Caco-2 (cell line): ENCODE data around the gene GPC6. TPM values are rescaled to one million over a fixed set of nuclear protein-coding genes. Genes with fewer than 3 reads are reported as not detected.

ENCODE experiments used
- BruUV-seq: library from RNA; stranded (reverse); fragments of 400-500 nt; replicated peaks from 2 replicates; lab custom pipeline; 2021; lab: Mats Ljungman, UMichigan
- CTCF ChIA-PET: fragments of 300-600 bp; sonication (Branson Sonifier 250); formaldehyde crosslinking; loops from one replicate; lab custom pipeline; 2022; ENCODE audit warnings: antibody characterized with exemption; lab: Charles Lee
- POLR2A ChIA-PET: fragments of 300-600 bp; sonication (Branson Sonifier 250); formaldehyde crosslinking; loops from one replicate; lab custom pipeline; 2022; ENCODE audit warnings: antibody characterized with exemption; lab: Charles Lee
- DNase-seq, 2 experiments: peaks; one replicate each; pipeline versions ENCODE4 v3.0.0 to v3.0.0-alpha.2; 2020 to 2022
- H3K27me3 ChIP-seq: replicated peaks from 2 replicates; pipeline ENCODE4 v1.6.0; 2011; ENCODE audit warnings: low read length; ENCODE audit not compliant: control insufficient read depth, insufficient read depth
- H3K36me3 ChIP-seq: 2 replicates; pipeline ENCODE4 v1.5.1; 2011; ENCODE audit warnings: low read length; ENCODE audit not compliant: control insufficient read depth, insufficient read depth
- H3K4me1 ChIP-seq: fragments of 250-450 bp; sonication (Bioruptor Pico); 2 replicates; pipeline ENCODE4 v1.5.1; 2020; ENCODE audit warnings: mild to moderate bottlenecking
- H3K4me3 ChIP-seq: 2 replicates; pipeline ENCODE4 v1.5.1; 2011; ENCODE audit warnings: low read depth, mild to moderate bottlenecking, control low read depth, low read length
- H3K9me3 ChIP-seq: fragments of 250-450 bp; sonication (Bioruptor Pico); 2 replicates; pipeline ENCODE4 v1.5.1; 2020; ENCODE audit warnings: mild to moderate bottlenecking, moderate library complexity
- H3K27ac Mint-ChIP-seq: one replicate; pipeline ENCODE4 v1.8.0; 2022; ENCODE audit warnings: mixed read lengths; ENCODE audit not compliant: unreplicated experiment
- H3K27me3 Mint-ChIP-seq: one replicate; pipeline ENCODE4 v1.8.0; 2022; ENCODE audit warnings: mixed read lengths; ENCODE audit not compliant: insufficient read depth, unreplicated experiment
- H3K36me3 Mint-ChIP-seq: one replicate; pipeline ENCODE4 v1.8.0; 2022; ENCODE audit warnings: mild to moderate bottlenecking, mixed read lengths; ENCODE audit not compliant: insufficient read depth, unreplicated experiment
- H3K4me1 Mint-ChIP-seq: one replicate; pipeline ENCODE4 v1.8.0; 2022; ENCODE audit warnings: low read depth, mixed read lengths; ENCODE audit not compliant: unreplicated experiment
- H3K4me3 Mint-ChIP-seq: one replicate; pipeline ENCODE4 v1.8.0; 2022; ENCODE audit warnings: mild to moderate bottlenecking, moderate library complexity, mixed read lengths; ENCODE audit not compliant: unreplicated experiment
- H3K9me3 Mint-ChIP-seq: one replicate; pipeline ENCODE4 v1.8.0; 2022; ENCODE audit warnings: mixed read lengths; ENCODE audit not compliant: unreplicated experiment
- CTCF ChIP-seq, 2 experiments: fragments of 200-600 bp in 1 of 2; IDR thresholded peaks; 1 replicate in 1 of 2; 2 replicates in 1 of 2; pipeline versions ENCODE4 v1.5.1 to v1.8.0; 2011 to 2022; ENCODE audit warnings: antibody characterized with exemption in 1 of 2, control low read depth in 1 of 2, inconsistent platforms in 1 of 2, low read depth in 1 of 2, low read length in 1 of 2, mild to moderate bottlenecking in 1 of 2, moderate library complexity in 1 of 2; ENCODE audit not compliant: insufficient read depth in 1 of 2, severe bottlenecking in 1 of 2, unreplicated experiment in 1 of 2
- intact Hi-C: fragments of 100-400 bp; cut with micrococcal nuclease; formaldehyde crosslinking; loops from one replicate; pipeline ENCODE4 v1.10.0; 2022; ENCODE audit not compliant: unreplicated experiment
- total RNA-seq: library from RNA; stranded (reverse); gene quantifications from 2 replicates; pipeline ENCODE4 v1.2.3, GENCODE V29; 2022

The GPC6 gene
- total RNA-seq, 1 experiment from 2014 or later, result 0.16 TPM

- H3K4me3 ChIP-seq, result no peak overlapping the region
- no peak for DNase-seq
- no peak for TF ChIP-seq CTCF (IDR thresholded peaks at IDR 0.05; ENCODE audit: insufficient read depth in 1 of 2, low read depth in 1 of 2, low read length in 1 of 2, severe bottlenecking in 1 of 2, unreplicated experiment in 1 of 2)
- H3K9me3 ChIP-seq, result no peaks in the 10 kb centered on the region
- H3K27ac Mint-ChIP-seq, result no peak overlapping the region
- no TSS peak for BruUV-seq
- peaks cover 5% of the 10 kb centered on the region for H3K36me3 Mint-ChIP-seq
- intact Hi-C loops, result no loop called here
- no peaks in the 10 kb centered on the region for H3K36me3 ChIP-seq
- H3K4me1 ChIP-seq, result no peaks in the 10 kb centered on the region
- H3K27me3 ChIP-seq, result no peaks in the 10 kb centered on the region; the same call in 1 of the 2 replicates
- no peak overlapping the region for H3K4me3 Mint-ChIP-seq
- no peaks in the 10 kb centered on the region for H3K9me3 Mint-ChIP-seq
- peaks cover 5% of the 10 kb centered on the region for H3K27me3 Mint-ChIP-seq
- CTCF ChIA-PET, result no interaction called here
- H3K4me1 Mint-ChIP-seq, result no peaks in the 10 kb centered on the region
- POLR2A ChIA-PET, result no interaction called here
Measured at GRCh38 chr13:93621051-93621450, 394.4 kb downstream of the GPC6 start.

- H3K4me3 ChIP-seq, result no peak overlapping the region
- intact Hi-C loops, result no loop called here
- no peaks in the 10 kb centered on the region for H3K9me3 ChIP-seq
- DNase-seq, result no peak
- no peak overlapping the region for H3K27ac Mint-ChIP-seq
- H3K36me3 Mint-ChIP-seq, result peaks cover 5% of the 10 kb centered on the region
- no peaks in the 10 kb centered on the region for H3K4me1 ChIP-seq
- POLR2A ChIA-PET, result no interaction called here
- no peaks in the 10 kb centered on the region for H3K4me1 Mint-ChIP-seq
- no peak overlapping the region for H3K4me3 Mint-ChIP-seq
- H3K27me3 Mint-ChIP-seq, result peaks cover 5% of the 10 kb centered on the region
- CTCF ChIA-PET, result no interaction called here
- no peaks in the 10 kb centered on the region for H3K36me3 ChIP-seq
- no peaks in the 10 kb centered on the region; the same call in 1 of the 2 replicates for H3K27me3 ChIP-seq
- no peak for TF ChIP-seq CTCF (IDR thresholded peaks at IDR 0.05; ENCODE audit: insufficient read depth in 1 of 2, low read depth in 1 of 2, low read length in 1 of 2, severe bottlenecking in 1 of 2, unreplicated experiment in 1 of 2)
- no peaks in the 10 kb centered on the region for H3K9me3 Mint-ChIP-seq
- no TSS peak for BruUV-seq
Measured at GRCh38 chr13:93621966-93622365, 395.4 kb downstream of the GPC6 start.

- Histone ChIP-seq H3K27me3 (no peaks in the 10 kb centered on the region; the same call in 1 of the 2 replicates), H3K4me3 (no peak overlapping the region), H3K36me3 (no peaks in the 10 kb centered on the region), H3K9me3 (no peaks in the 10 kb centered on the region), H3K4me1 (no peaks in the 10 kb centered on the region)
- intact Hi-C loops, result no loop called here
- ChIA-PET POLR2A (no interaction called here), CTCF (no interaction called here)
- DNase-seq, result no peak
- Mint-ChIP-seq H3K27me3 (peaks cover 5% of the 10 kb centered on the region), H3K27ac (no peak overlapping the region), H3K4me1 (no peaks in the 10 kb centered on the region), H3K36me3 (peaks cover 5% of the 10 kb centered on the region), H3K9me3 (no peaks in the 10 kb centered on the region), H3K4me3 (no peak overlapping the region)
- BruUV-seq, result no TSS peak
- no peak for TF ChIP-seq CTCF (IDR thresholded peaks at IDR 0.05; ENCODE audit: insufficient read depth in 1 of 2, low read depth in 1 of 2, low read length in 1 of 2, severe bottlenecking in 1 of 2, unreplicated experiment in 1 of 2)
Measured at GRCh38 chr13:93624311-93624777, 397.7 kb downstream of the GPC6 start.
